ENCODE measurements around the gene SYNCRIP. TPM values are rescaled to one million over a fixed set of nuclear protein-coding genes. Genes with fewer than 3 reads are reported as not detected.

Gene SYNCRIP
- 52.3 and 122 TPM in 2 replicates for total RNA-seq

GRCh38 chr6:85642774-85643536 is at the start of gene SYNCRIP:
Gene SYNCRIP (minus strand): TSS chr6:85642886. CDS start chr6:85641439, 1,447 bp downstream.

GRCh38 chr6:85593438-85594196 is 49.1 kb downstream of the SYNCRIP start, which contains the start of gene SNX14:
Gene SNX14 (minus strand): TSS chr6:85593858. CDS start chr6:85593718, 140 bp downstream.

Other genes with a start within 250 kb of the SYNCRIP start
- gene NT5E, start 192.8 kb downstream of the SYNCRIP start, total RNA-seq = 327 and 1,188 TPM in 2 replicates
- 118 and 138 TPM in 2 replicates for gene SNX14, start 49.0 kb downstream of the SYNCRIP start, total RNA-seq

All from smooth muscle cell of the umbilical artery (primary cell).